CD4-positive, alpha-beta T cell treated with Interleukin-2 at 100 ng/mL for 4 hours (primary cell): Measurements from ENCODE around the gene ACRV1.

Experiments
- DNase-seq: peaks from one replicate; pipeline ENCODE4 v3.0.0-alpha.2; 2020; ENCODE audit warnings: low spot score

ACRV1 gene

DNA sequence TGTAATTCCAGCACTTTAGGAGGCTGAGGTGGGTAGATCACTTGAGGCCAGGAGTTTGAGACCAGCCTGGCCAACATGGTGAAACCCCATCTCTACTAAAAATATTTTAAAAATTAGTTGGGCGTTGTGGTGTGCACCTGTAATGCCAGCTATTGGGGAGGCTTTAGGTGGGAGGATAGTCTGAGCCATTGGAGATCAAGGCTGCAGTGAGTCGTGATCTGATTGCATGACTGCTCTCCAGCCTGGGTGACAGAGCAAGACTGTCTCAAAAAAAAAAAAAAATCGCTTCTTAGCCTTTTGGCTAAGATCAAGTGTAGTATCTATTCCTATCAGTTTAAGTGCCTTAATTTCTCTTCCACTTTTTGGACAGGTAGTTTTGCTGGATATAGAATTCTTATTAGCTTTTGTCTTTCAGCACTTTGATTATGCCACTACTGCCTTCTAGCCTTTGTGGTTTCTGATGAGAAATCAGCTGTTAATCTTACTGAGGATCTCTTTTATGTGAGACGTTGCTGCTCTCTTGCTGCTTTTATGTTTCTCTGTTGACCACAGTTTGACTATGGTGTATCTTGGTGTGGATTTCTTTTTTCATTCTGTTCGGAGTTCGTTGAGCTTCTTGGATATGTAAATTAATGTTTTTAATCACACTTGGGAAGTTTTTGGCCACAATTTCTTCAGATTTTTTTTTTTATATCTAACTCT is 31.0 kb downstream of the ACRV1 start:
- DNase-seq = peak; percentile 5

DNA sequence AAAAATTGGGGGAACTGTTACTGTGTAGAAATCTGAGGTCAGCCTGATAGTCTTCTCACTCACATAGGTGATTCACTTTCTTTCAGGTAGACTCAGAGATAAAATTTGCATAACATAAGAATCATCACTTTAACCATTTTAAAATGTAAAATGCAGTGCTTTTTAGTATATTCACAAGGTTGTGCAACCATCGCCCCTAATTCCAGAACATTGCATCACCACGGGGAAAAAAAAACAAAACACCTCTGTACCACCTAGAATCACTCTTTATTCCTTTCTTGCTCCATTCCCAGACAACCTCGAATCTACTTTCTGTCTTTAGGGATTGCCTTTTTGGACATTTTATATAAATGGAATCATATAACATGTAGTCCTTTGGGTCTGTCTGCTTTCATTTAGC is 34.8 kb downstream of the ACRV1 start:
- no peak for DNase-seq

DNA sequence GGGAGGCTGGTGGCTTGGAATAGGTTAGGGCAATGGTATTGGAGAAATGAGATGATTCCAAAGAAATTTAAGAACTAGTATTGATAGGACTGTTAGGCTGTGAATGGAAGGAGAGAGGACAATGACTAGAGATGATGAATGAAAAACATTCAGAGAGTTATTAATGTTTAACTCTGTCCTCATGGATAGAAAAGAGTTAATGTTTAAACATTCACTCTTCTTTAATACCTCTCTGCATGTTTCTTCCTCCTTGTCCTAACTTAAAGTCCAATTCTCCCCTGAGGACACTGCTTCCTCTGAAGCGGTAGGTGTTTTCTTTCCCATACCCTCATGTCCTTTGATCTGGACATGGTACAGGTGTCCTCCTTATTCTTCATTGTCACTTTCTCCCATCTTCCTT is 42.3 kb downstream of the ACRV1 start:
- DNase-seq = no peak

DNA sequence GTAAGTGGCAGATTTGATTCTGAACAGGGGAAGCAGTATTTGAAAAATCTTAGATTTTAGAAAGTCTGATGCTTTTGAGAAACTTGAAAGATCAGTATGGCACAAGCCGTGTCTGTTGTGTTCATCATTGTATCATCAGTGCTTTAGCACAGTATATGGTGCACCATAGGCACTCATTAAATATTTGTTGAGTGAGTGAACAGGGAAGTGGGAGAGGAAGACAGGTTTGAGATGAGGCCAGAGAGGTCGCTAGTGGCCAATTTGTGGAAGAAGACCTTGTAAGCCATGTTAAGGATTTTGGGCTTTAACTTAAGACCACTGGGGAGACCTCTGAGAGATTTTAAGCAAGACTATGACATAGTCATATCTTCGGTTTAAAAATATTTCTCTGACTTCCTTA is 42.8 kb downstream of the ACRV1 start:
- DNase-seq = no peak

DNA sequence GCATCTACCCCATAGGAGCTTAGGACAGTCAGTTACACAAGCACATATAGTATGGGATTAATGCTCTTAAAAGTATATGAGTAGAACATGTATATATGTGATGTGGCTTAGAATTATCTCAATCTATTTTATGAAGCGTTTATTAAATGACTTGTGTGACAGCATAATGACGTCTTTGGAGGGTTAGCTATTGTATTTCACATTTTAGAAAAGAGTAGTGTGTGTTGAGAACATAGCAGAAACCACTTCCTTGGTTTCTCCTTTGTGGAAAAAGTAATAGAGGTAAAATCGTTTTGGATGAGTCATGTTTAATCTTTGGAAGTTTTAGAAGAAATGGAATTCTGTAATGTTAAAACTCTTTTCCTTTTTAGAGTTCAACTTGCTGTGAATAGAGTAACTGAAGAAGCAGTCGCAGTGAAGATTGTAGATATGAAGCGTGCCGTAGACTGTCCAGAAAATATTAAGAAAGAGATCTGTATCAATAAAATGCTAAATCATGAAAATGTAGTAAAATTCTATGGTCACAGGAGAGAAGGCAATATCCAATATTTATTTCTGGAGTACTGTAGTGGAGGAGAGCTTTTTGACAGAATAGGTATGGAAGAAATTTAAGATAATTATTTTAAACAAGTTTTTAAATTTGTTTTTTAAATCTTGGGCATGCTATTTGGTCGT is 53.3 kb downstream of the ACRV1 start:
- no peak for DNase-seq

DNA sequence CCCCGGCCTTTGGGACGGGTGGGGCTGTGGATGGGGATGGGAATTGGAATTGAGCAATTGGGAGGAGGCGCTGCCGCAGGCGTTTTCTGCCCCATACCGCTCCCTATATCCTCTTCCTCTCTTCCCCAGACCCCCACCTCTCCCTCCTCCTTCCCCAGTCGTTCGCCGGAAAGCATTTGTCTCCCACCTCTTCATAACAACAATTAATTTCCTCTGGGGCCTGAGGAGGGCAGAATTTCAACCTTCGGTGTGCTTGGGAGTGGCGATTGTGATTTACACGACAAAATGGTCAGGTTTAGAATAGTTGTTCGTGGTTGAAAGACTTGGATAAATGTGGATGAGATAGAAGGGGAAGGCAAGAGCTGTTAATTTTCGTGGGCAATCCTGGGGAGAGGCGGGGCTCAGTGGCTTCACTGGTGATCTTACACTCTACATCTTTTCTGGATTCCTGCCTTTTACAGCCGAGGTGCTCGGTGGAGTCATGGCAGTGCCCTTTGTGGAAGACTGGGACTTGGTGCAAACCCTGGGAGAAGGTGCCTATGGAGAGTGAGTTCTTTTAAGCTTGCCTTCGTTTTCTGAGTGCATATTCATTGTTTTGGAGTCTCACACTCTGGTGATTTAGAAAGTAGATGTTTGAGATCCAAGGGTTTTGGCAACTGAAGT is 54.2 kb downstream of the ACRV1 start:
- DNase-seq = peak; percentile 48

DNA sequence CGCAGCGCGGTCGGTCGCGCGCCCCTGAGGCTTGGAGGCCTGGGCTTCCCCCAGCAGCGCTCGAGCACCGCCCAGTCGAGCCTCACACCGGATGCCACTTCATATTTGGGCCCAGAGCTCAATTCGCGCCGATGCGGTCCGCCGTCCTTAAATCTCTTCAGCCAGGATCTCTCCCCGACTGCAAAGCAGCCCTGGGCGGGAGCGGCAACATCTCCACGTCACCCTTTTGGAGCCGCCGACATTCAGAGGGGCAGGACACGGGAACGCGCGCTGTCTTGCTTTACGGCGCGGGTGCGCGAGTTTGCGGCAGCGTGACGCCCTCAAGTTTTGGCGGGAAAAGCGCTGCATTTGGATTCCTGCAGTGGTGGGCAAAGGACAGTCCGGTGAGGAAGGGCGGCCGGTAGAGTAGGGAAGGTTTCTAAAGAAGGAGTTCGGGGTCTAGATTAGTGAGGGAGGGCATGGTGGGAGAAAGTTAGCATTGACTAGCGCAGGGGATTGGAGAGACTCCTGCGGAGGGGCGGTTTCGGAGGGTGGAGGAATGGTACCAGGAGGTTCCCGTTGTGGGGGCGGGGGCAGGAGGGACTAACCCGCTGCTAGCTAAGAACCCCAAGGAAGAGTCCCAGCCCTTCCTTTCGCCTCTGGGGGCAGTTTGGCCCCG is 54.9 kb downstream of the ACRV1 start:
- DNase-seq = peak; percentile 87

DNA sequence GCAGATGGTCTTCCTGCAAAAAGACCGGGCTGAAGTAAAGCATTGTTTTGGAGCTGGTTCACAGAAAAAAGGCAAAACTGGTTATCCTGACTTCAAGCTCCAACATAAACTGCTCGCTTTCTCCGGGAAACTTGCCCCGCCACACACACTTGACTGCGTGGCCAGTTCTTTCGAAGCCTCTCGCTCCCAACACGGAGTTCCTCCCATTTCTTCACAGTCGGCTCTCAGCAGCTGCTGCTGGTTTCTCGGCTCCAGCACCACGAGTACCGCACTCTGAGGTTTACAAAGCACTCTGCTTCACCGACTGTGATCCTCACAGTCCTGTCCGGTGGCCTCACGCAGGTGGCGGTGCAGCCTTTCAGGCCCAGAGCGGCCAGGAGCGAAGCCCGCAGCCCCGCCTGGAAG is 55.4 kb downstream of the ACRV1 start:
- DNase-seq = no peak

DNA sequence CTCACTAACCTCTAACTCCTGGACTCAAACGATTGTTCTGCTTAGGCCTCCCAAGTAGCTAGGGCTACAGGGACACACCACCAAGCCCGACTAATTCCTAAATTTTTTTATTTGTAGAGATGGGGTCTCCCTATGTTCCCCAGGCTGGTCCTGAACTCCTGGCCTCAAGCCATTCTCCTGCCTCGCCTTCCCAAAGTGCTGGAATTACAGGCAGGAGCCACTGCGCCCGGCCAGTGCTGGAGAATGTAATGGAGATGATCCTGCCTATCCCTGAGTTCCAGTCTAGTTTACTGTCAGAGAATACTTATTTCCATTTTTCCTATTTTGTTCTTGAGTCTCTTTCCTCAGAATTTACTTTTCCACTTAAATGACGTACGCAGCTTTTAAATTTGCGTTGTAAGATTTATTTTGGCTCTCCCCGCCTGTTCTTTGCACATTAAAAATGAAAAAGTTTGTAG is 55.9 kb downstream of the ACRV1 start, which contains the start of gene CHEK1:
Gene CHEK1 (plus strand): TSS at position 408 of the 458 bp plus-strand sequence. CDS start 1,606 bp downstream, outside the sequence.
- no peak for DNase-seq

DNA sequence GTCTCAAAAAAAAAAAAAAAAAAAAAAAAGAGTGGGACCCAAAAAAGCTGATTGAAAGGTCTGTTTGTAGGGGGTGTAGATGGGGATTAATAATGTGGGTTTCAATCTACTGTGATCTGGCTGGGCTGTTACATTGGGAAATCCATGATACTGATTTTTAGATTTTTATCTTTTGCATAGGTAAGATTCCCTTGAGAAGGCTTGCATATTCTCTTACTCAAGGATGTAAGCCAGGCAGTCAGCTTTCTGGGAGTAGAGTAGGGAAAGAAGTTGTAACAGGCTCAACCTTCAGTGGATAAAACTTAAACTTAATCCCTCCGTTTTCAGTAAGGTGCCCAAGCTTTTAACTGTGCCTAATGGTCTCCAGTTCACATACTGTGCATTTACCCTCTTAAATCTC is 57.6 kb downstream of the ACRV1 start:
- no peak for DNase-seq

DNA sequence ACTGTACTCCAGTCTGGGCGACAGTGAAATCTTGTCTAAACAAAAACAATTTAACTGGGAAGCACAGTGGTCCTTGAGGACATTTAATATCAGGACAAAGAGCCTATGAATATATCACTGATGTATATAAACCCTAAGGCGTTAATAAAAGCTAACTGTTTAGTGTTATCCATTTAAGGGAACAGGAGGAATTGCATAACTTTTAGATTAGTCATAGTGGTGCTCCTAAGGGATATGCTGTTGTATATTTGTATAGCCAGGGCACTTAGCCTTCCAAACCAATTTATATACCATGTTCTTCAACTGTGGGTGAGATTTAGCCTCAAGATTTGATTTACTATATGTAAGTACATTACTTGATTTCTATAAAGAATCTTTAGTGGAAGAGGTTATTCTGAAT is 58.7 kb downstream of the ACRV1 start:
- DNase-seq = no peak
